Right atrium auricular region (tissue), 2 donors: ENCODE measurements around the gene GABRB1. TPM values are rescaled to one million over a fixed set of nuclear protein-coding genes. Genes with fewer than 3 reads are reported as not detected.

ENCODE experiments used
- DNase-seq: peaks from one replicate; pipeline ENCODE4 v3.0.0-alpha.2; 2019; ENCODE audit warnings: low spot score
- H3K27ac ChIP-seq, 2 donors: fragments of 200-600 bp; sonication (generic); 1 replicate in 1 of 2; 2 replicates in 1 of 2; pipeline ENCODE4 v1.5.1; 2016 to 2019
- H3K27me3 ChIP-seq, 2 donors: fragments of 200-600 bp; sonication (generic); one replicate each; pipeline versions ENCODE4 v1.5.1 to v1.6.0; 2017 to 2019
- H3K36me3 ChIP-seq: fragments of 200-600 bp; sonication (generic); one replicate; pipeline ENCODE4 v1.5.1; 2016
- H3K4me1 ChIP-seq, 2 donors: fragments of 200-600 bp; sonication (generic); one replicate each; pipeline versions ENCODE4 v1.5.1 to v1.6.0; 2017 to 2019
- H3K4me3 ChIP-seq, 2 donors: fragments of 200-600 bp; sonication (generic); 1 replicate in 1 of 2; 2 replicates in 1 of 2; pipeline ENCODE4 v1.5.1; 2017 to 2019; ENCODE audit warnings: mild to moderate bottlenecking in 1 of 2, moderate library complexity in 1 of 2
- H3K9me3 ChIP-seq, 2 donors: fragments of 200-600 bp; sonication (generic); one replicate each; pipeline ENCODE4 v1.5.1; 2019
- total RNA-seq, 2 donors: library from RNA; depleted of rRNA; stranded (reverse); fragments of >200 nt; gene quantifications; one replicate each; pipeline ENCODE4 v1.1.0, GENCODE V29; 2016
- TF ChIP-seq, protein P1 (sequence below), 2 donors: fragments of 200-600 bp; sonication (generic); IDR thresholded peaks; one replicate each; pipeline ENCODE4 v1.5.1; 2019; ENCODE audit warnings: antibody characterized with exemption in 2 of 2

GABRB1 gene
- total RNA-seq, 2 donors from 2014 or later: 1.1 to 2.6 TPM

DNA sequence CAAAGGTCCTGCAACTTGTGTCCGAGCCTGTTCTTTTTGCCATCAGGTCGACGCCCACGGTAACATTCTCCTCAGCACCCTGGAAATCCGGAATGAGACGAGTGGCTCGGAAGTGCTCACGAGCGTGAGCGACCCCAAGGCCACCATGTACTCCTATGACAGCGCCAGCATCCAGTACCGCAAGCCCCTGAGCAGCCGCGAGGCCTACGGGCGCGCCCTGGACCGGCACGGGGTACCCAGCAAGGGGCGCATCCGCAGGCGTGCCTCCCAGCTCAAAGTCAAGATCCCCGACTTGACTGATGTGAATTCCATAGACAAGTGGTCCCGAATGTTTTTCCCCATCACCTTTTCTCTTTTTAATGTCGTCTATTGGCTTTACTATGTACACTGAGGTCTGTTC lies 394.3 kb downstream of the GABRB1 start:
- TF ChIP-seq, protein P1, sequence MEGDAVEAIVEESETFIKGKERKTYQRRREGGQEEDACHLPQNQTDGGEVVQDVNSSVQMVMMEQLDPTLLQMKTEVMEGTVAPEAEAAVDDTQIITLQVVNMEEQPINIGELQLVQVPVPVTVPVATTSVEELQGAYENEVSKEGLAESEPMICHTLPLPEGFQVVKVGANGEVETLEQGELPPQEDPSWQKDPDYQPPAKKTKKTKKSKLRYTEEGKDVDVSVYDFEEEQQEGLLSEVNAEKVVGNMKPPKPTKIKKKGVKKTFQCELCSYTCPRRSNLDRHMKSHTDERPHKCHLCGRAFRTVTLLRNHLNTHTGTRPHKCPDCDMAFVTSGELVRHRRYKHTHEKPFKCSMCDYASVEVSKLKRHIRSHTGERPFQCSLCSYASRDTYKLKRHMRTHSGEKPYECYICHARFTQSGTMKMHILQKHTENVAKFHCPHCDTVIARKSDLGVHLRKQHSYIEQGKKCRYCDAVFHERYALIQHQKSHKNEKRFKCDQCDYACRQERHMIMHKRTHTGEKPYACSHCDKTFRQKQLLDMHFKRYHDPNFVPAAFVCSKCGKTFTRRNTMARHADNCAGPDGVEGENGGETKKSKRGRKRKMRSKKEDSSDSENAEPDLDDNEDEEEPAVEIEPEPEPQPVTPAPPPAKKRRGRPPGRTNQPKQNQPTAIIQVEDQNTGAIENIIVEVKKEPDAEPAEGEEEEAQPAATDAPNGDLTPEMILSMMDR (IDR thresholded peaks at IDR 0.05): no peak
- Histone ChIP-seq H3K4me3 (no peak overlapping the region), H3K27me3 (no peaks in the 10 kb centered on the region), H3K9me3 (no peaks in the 10 kb centered on the region), H3K36me3 (no peaks in the 10 kb centered on the region), H3K4me1 (no peaks in the 10 kb centered on the region), H3K27ac (no peak overlapping the region)
- DNase-seq: no peak

DNA sequence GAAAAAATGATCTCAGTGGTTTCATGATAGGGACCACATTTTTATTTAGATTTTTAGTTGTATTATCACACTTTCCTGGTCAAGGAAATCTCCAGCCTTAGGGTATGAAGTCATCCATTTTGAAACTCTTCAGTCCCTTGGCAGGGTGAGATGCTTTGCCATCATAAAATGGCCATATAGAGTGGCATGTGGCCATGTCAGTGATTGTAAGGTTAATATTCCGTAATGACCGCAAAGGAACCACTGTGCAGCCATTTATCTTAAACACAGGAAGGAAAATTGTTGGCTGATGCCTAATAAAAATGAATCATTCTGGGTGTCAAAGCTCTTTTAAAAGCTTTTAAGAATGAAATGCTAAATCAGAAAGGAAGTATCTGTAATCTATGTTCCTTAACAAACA lies 396.6 kb downstream of the GABRB1 start:
- no peaks in the 10 kb centered on the region for H3K27me3 ChIP-seq
- TF ChIP-seq, protein P1 (IDR thresholded peaks at IDR 0.05): no peak
- H3K27ac ChIP-seq: no peak overlapping the region
- no peak for DNase-seq
- no peaks in the 10 kb centered on the region for H3K36me3 ChIP-seq
- no peak overlapping the region for H3K4me3 ChIP-seq
- H3K4me1 ChIP-seq: no peaks in the 10 kb centered on the region
- no peaks in the 10 kb centered on the region for H3K9me3 ChIP-seq

DNA sequence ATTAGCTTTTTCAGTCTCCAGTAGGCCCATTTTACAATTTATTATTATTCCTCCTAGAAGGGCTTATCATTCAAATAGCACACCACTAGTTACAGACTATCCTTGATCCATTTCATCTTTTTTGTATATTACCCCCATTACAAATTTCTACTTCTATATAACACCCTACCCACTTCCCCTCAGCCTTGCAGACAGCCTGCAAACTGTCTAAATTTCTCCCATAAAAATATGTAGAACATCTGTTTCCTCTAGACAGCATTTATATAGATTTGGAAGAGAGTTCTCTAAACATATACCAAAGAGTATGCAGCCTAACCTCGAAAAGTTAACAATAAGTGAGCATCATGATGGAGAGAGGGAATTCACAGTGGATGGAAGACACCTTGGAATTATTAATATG lies 401.4 kb downstream of the GABRB1 start:
- Histone ChIP-seq H3K9me3 (no peaks in the 10 kb centered on the region), H3K4me3 (no peak overlapping the region), H3K27me3 (no peaks in the 10 kb centered on the region), H3K36me3 (no peaks in the 10 kb centered on the region), H3K4me1 (no peaks in the 10 kb centered on the region), H3K27ac (no peak overlapping the region)
- TF ChIP-seq, protein P1 (IDR thresholded peaks at IDR 0.05): no peak
- no peak for DNase-seq

DNA sequence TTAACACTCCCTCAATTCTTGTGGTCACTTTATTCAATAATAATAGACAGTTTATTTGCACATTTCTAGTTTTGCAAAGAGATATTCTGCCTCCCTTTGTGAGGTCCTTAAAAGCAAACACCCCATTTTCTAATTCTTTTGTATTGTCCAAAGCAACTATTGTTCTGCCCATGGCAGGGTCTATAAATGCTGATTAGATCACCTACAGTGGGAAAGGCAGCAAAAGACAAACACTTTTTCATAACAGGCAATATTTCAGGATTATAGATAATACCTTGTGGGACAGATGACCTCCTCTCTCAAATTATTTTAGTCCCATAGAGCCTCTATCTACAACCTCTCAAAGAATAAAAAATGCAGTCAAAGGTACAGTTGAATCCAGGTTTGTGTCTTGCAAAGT lies 403.6 kb downstream of the GABRB1 start:
- no peak overlapping the region for H3K4me3 ChIP-seq
- DNase-seq: no peak
- H3K27me3 ChIP-seq: no peaks in the 10 kb centered on the region
- no peaks in the 10 kb centered on the region for H3K9me3 ChIP-seq
- TF ChIP-seq, protein P1 (IDR thresholded peaks at IDR 0.05): no peak
- no peak overlapping the region for H3K27ac ChIP-seq
- no peaks in the 10 kb centered on the region for H3K36me3 ChIP-seq
- H3K4me1 ChIP-seq: no peaks in the 10 kb centered on the region

DNA sequence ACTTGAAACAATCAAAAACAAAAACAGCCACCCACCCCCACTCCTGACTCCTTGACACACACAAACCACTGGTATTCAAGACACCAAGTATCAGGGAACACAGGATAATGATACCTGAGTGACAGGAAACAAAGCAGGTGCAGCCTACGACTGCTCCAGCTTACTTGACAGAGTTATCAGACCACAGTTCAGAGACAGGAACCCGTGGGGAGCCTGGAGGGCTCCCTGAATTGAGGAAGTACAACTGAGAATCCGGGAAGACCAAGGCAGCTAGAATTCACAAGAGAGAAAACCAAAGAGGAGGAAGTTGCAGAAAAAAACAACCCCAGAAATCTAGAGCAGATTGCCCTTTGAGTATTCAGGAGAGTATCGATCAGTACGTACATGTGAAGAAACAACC lies 411.6 kb downstream of the GABRB1 start:
- Histone ChIP-seq H3K27me3 (no peaks in the 10 kb centered on the region), H3K36me3 (no peaks in the 10 kb centered on the region), H3K27ac (no peak overlapping the region), H3K9me3 (no peaks in the 10 kb centered on the region), H3K4me1 (no peaks in the 10 kb centered on the region), H3K4me3 (no peak overlapping the region)
- TF ChIP-seq, protein P1 (IDR thresholded peaks at IDR 0.05): no peak
- DNase-seq: no peak

DNA sequence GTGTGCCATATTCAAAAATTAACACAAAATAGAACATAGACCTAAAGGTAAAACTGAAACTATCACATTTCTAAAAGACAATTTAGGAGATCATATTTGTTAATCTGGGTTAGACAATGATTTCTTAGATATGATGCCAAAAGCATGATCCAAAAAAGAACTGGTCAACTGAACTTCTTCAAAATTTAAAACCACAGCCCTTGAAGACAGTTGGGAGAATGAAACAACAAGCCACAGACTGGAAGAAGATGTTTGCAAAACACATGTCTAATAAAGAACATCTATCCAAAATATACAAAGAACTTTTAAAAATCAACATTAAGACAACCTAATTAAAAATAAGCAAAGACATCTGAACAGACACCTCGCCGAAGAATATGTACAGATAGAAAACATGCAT lies 412.7 kb downstream of the GABRB1 start:
- Histone ChIP-seq H3K4me3 (no peak overlapping the region), H3K27ac (no peak overlapping the region), H3K4me1 (no peaks in the 10 kb centered on the region), H3K27me3 (no peaks in the 10 kb centered on the region), H3K9me3 (no peaks in the 10 kb centered on the region), H3K36me3 (no peaks in the 10 kb centered on the region)
- DNase-seq: no peak
- TF ChIP-seq, protein P1 (IDR thresholded peaks at IDR 0.05): no peak
